ENCODE results near the gene PDE4A. TPM values are rescaled to one million over a fixed set of nuclear protein-coding genes. Genes with fewer than 3 reads are reported as not detected.
"Not testable (repeated sequence)": the region's sequence is repeated elsewhere in the genome, so short reads cannot be mapped to it uniquely, and the experiment has no call there.

Gene PDE4A
- total RNA-seq (2014; rRNA removed; shearing (Covaris generic)), result 3.7 and 4.2 TPM in 2 replicates

GRCh38 chr19:10420444-10421239 is at the start of gene PDE4A:
Gene PDE4A, plus strand, starts transcription at chr19:10420538. Its CDS starts 227 bp downstream, at chr19:10420765.
- Histone ChIP-seq H3K4me1 (peaks cover 22% of the 10 kb centered on the region), H3K27ac (peak within 1 kb of the TSS; percentile 9; the same call in 1 of the 2 replicates), H3K9me3 (replicated peaks) (no peaks in the 10 kb centered on the region), H3K27me3 (no peaks in the 10 kb centered on the region), H3K36me3 (no peaks in the 10 kb centered on the region), H3K4me3 (peak within 1 kb of the TSS; percentile 64)
- peak; percentile 74 to 75 for DNase-seq

GRCh38 chr19:10372690-10373089 is 47.6 kb upstream of the PDE4A start:
- DNase-seq, result no peak
- Histone ChIP-seq H3K36me3 (peaks cover 19% of the 10 kb centered on the region; the same call in 1 of the 2 replicates), H3K9me3 (replicated peaks) (no peaks in the 10 kb centered on the region), H3K4me1 (no peaks in the 10 kb centered on the region), H3K27me3 (no peaks in the 10 kb centered on the region), H3K27ac (no peak overlapping the region), H3K4me3 (no peak overlapping the region)

GRCh38 chr19:10374931-10375330 is 45.4 kb upstream of the PDE4A start:
- no peaks in the 10 kb centered on the region for H3K4me1 ChIP-seq
- DNase-seq, result no peak
- no peaks in the 10 kb centered on the region for H3K27me3 ChIP-seq
- H3K27ac ChIP-seq, result no peak overlapping the region
- no peak overlapping the region for H3K4me3 ChIP-seq
- H3K36me3 ChIP-seq, result peaks cover 7% of the 10 kb centered on the region; the same call in 1 of the 2 replicates
- no peaks in the 10 kb centered on the region for H3K9me3 ChIP-seq (replicated peaks)

- H3K9me3 ChIP-seq (replicated peaks); H3K4me3 ChIP-seq; H3K36me3 ChIP-seq; H3K27ac ChIP-seq; H3K27me3 ChIP-seq; DNase-seq; H3K4me1 ChIP-seq: not testable (repeated sequence)
Observed at GRCh38 chr19:10377140-10377640, 43.1 kb upstream of the PDE4A start.

- no peak for DNase-seq
Observed at GRCh38 chr19:10378124-10378523, 42.2 kb upstream of the PDE4A start.

GRCh38 chr19:10379880-10380312 is 40.4 kb upstream of the PDE4A start:
- Histone ChIP-seq H3K4me3 (peak overlapping the region; percentile 73), H3K27ac (no peak overlapping the region; the same call in 1 of the 2 replicates), H3K9me3 (replicated peaks) (no peaks in the 10 kb centered on the region), H3K36me3 (peaks cover 4% of the 10 kb centered on the region; the same call in 1 of the 2 replicates), H3K27me3 (no peaks in the 10 kb centered on the region), H3K4me1 (no peaks in the 10 kb centered on the region)
- peak in 1 of 2 experiments; percentile 17 for DNase-seq

More at GRCh38 chr19:10378124-10378523, 42.2 kb upstream of the PDE4A start:
- Histone ChIP-seq H3K9me3 (replicated peaks) (no peaks in the 10 kb centered on the region), H3K4me3 (no peak overlapping the region), H3K4me1 (no peaks in the 10 kb centered on the region), H3K27ac (no peak overlapping the region), H3K36me3 (peaks cover 7% of the 10 kb centered on the region; the same call in 1 of the 2 replicates), H3K27me3 (no peaks in the 10 kb centered on the region)

GRCh38 chr19:10380313-10381102 is 39.8 kb upstream of the PDE4A start, which contains the start of gene TYK2:
Gene TYK2, minus strand, starts transcription at chr19:10380572. Its CDS starts 2,166 bp downstream, at chr19:10378406.
- Histone ChIP-seq H3K4me3 (peak within 1 kb of the TSS; percentile 73), H3K27me3 (no peaks in the 10 kb centered on the region), H3K36me3 (peaks cover 4% of the 10 kb centered on the region; the same call in 1 of the 2 replicates), H3K27ac (no peak within 1 kb of the TSS; the same call in 1 of the 2 replicates), H3K9me3 (replicated peaks) (no peaks in the 10 kb centered on the region), H3K4me1 (no peaks in the 10 kb centered on the region)
- DNase-seq, result peak; percentile 97 to 99

GRCh38 chr19:10383223-10383499 is 37.2 kb upstream of the PDE4A start:
- not testable (repeated sequence) for H3K36me3 ChIP-seq; H3K4me1 ChIP-seq; H3K27me3 ChIP-seq; H3K27ac ChIP-seq; H3K9me3 ChIP-seq (replicated peaks); DNase-seq; H3K4me3 ChIP-seq

GRCh38 chr19:10384580-10384979 is 35.8 kb upstream of the PDE4A start:
- H3K36me3 ChIP-seq, result no peaks in the 10 kb centered on the region
- no peaks in the 10 kb centered on the region for H3K27me3 ChIP-seq
- no peak overlapping the region for H3K27ac ChIP-seq
- no peak overlapping the region for H3K4me3 ChIP-seq
- no peak for DNase-seq
- H3K9me3 ChIP-seq (replicated peaks), result no peaks in the 10 kb centered on the region
- no peaks in the 10 kb centered on the region for H3K4me1 ChIP-seq

GRCh38 chr19:10388957-10389356 is 31.4 kb upstream of the PDE4A start:
- Histone ChIP-seq H3K27me3 (no peaks in the 10 kb centered on the region), H3K9me3 (replicated peaks) (no peaks in the 10 kb centered on the region), H3K4me1 (no peaks in the 10 kb centered on the region), H3K27ac (no peak overlapping the region), H3K36me3 (peaks cover 7% of the 10 kb centered on the region; the same call in 1 of the 2 replicates), H3K4me3 (no peak overlapping the region)
- peak; percentile 73 to 90 for DNase-seq

- DNase-seq, result no peak
- Histone ChIP-seq H3K4me1 (no peaks in the 10 kb centered on the region), H3K36me3 (peaks cover 15% of the 10 kb centered on the region), H3K27me3 (no peaks in the 10 kb centered on the region), H3K27ac (no peak overlapping the region), H3K9me3 (replicated peaks) (no peaks in the 10 kb centered on the region), H3K4me3 (no peak overlapping the region)
Observed at GRCh38 chr19:10389863-10390262, 30.5 kb upstream of the PDE4A start.

GRCh38 chr19:10390652-10391286 is 29.6 kb upstream of the PDE4A start:
- Histone ChIP-seq H3K36me3 (peaks cover 15% of the 10 kb centered on the region), H3K9me3 (replicated peaks) (no peaks in the 10 kb centered on the region), H3K27ac (no peak overlapping the region), H3K4me1 (no peaks in the 10 kb centered on the region), H3K4me3 (no peak overlapping the region), H3K27me3 (no peaks in the 10 kb centered on the region)
- peak; percentile 63 to 76 for DNase-seq

- peaks cover 15% of the 10 kb centered on the region for H3K36me3 ChIP-seq
- H3K27me3 ChIP-seq, result no peaks in the 10 kb centered on the region
- H3K9me3 ChIP-seq (replicated peaks), result no peaks in the 10 kb centered on the region
- H3K4me1 ChIP-seq, result no peaks in the 10 kb centered on the region
- H3K4me3 ChIP-seq, result no peak overlapping the region
- no peak for DNase-seq
- H3K27ac ChIP-seq, result no peak overlapping the region
Observed at GRCh38 chr19:10392120-10392519, 28.2 kb upstream of the PDE4A start.

GRCh38 chr19:10393137-10393536 is 27.2 kb upstream of the PDE4A start:
- Histone ChIP-seq H3K4me3 (no peak overlapping the region), H3K27ac (no peak overlapping the region), H3K4me1 (no peaks in the 10 kb centered on the region), H3K36me3 (peaks cover 15% of the 10 kb centered on the region), H3K27me3 (no peaks in the 10 kb centered on the region), H3K9me3 (replicated peaks) (no peaks in the 10 kb centered on the region)
- DNase-seq, result no peak
